ENCODE results near the gene NFAM1.

Gene NFAM1

DNA sequence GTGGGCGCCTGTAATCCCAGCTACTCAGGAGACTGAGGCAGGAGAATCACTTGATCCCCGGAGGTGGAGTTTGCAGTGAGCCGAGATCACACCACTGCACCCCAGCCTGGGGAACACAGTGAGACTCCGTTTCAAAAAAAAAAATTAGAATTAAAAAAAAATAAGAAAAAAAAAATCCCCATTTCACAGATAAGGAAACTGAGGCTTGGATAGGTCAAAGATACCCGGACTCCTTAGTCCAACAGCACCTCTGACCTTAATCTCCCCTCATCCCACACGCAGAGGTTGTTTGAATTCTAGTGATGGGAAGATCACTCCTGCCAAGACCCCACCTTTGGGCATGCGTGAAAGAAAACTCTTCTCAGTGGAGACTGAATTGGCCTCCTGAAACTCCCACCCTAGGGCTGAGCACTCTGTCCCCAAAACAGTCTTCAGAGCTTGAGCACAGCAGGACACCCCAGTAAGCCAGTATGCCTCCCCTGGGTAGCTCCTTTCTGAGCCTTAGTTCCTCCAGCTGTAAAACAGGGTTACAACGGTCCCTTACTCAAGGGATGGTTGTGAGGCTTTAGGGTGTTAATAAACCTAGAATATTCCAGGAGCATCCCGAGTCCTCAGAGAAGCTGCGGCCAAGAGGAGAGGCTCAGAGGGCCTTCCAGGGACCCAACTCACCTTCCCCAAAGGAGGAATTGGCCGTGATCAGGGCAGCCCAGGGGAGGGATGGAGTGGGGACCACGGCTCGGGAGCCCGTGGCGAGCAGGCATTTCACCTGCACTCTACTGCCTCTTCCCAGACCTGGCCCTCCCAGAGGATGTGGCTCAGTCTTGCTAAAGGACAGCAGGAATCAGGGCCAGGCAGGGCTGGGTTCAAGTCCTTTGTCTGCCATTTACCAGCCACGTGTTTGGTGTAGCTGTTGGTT, 73.3 kb downstream of the NFAM1 start:
- no peak for DNase-seq (ENCODE audit: low read depth)

DNA sequence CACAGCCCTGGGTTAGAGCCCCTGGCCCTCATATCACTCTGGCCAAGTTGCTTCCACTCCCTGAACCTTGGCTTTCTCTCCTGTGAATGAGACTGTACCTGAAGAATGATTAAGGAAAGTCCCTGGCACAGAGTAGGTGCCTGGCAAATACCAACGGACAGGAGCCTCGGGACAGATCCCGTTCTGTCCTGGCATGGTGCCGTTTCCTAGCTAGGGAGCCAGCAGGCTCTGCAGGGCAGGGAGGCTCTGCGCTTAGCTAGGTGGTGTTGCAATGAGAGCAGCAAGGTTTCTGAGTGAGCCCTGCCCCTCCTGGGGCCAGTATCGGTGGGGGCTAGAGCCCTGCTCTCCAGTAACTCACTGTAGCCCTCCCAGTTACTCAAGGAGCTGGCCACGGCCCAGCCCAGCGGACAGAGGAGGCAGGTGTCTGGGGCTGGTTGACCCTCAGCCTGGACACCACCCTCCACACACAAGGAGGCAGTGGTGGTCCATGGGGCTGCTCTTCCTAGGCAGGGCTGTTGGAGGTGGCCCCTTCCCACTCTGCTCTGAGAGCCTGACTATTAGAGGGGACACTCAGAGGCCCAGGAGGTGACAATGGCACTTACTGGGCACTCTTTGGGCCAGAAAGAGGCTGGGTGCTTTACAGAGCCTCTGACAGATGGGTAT, 74.4 kb downstream of the NFAM1 start:
- no peak for DNase-seq (ENCODE audit: low read depth)

DNA sequence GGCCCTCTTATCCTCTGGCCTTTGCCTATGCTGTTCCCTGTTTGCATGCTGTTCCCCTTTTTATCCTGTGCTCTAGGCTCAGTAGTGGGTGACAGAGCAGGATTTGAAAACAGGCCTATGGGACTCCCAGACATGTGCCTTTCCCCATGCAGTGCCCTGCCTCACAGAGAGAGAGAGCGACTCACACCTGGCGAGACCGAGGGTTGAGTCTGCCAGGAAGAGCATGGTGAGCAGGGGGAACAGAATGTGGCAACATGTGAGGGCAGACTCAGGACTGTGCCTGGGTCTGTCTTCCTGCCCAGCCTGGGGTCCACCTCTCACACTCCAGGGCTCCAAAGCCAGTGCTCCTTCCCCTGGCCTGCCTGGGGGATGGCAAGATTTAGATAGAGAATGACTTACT, 75.0 kb downstream of the NFAM1 start:
- DNase-seq (ENCODE audit: low read depth), result no peak

DNA sequence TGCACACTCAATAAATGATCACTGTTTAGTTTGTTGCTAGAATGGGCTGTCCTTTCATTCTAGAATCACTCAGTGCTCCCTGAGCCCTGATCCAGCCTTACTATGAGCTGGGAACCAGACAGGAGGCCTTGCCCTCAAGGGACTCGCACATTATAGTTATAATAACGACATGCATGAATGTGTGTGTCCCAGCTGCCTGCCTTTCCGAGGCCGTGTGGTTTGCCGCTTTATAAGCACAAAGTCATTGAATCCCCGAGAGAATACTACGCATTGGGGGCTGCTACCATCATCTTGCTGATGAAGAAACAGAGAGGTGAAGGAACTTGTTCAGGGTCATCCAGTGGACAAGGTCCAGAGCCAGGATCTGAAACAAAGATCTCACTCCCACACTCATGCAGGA, 75.7 kb downstream of the NFAM1 start:
- no peak for DNase-seq (ENCODE audit: low read depth)

DNA sequence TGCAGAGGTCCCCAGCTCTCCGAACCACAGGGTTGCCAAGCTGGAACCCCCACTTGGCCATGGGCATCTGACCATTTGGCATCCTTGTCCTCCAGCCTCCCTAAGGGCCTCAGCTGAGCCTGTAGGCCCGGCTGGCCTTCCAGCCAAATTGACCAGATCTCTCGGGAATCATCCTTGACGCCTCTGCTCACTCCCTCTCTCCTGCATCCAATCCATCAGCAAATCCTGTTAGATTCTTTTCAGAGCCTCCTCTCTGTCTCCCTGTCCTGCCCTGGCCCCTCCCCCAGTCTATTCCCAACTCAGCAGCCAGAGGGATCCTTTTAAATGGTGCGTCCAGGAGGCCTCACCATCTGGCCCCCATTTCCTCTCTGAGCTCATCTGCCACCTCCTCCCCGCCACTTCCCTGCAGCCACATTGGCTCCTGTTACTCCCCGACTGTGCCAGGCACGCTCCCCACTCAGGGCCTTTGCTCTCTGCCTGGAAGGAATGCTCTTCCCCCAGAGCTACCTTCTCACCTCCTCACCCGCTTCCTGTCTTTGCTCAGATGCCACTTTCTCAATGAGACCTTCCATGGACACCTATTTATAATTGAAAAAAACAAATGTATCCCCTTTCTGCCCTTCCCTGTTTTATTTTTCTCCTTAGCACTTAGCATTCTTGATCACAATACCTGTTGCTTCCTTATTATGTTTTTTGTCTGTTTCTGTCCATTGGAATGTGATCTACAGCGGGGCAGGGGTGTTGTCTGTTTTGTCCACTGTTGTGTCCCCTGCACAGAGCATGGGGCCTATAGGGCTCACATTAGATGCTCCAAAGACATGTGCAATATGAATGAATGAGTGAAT, 78.1 kb downstream of the NFAM1 start:
- DNase-seq (ENCODE audit: low read depth), result no peak

DNA sequence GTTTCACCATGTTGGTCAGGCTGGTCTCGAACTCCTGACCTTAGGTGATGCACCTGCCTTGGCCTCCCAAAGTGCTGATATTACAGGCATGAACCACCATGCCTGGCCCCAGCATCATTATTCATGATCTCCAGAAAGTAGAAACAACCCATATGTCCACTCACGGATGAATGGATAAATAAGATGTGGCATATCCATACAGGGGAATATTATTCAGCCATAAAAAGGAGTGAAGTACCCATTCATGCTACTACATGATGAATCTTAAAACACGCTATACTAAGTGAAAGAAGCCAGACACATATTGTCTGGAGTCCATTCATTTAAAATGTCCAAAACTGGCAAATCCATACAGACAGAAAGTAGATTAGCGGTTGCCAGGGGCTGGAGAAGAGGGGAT, 81.8 kb downstream of the NFAM1 start:
- no peak for DNase-seq (ENCODE audit: low read depth)

DNA sequence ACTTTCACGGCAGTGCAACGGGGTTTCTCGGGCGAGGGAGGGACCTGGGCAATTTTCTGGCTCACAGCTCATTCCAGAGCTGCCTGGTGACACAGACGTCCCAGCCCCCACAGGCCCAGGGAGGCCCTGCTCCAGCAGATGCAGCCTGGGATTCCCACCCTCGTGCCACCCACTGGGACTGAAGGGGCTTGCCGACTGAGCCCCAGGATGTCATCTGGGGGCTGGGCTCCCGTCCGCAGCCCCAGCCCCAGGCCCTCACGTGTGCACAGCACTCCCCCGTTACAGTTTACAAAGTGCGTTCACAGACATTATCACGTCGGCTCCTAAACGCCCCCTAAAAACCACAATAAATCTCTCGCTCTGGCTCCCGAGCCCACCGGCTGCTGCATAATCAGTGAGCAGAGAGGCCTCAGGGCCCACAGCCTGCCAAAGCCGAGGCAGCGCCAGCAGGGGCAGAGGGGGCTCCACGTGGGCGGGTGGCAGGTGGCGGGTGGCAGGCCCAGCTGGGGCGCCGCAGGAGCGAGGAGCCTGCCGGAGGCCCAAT, 84.8 kb downstream of the NFAM1 start:
- DNase-seq (ENCODE audit: low read depth), result no peak

DNA sequence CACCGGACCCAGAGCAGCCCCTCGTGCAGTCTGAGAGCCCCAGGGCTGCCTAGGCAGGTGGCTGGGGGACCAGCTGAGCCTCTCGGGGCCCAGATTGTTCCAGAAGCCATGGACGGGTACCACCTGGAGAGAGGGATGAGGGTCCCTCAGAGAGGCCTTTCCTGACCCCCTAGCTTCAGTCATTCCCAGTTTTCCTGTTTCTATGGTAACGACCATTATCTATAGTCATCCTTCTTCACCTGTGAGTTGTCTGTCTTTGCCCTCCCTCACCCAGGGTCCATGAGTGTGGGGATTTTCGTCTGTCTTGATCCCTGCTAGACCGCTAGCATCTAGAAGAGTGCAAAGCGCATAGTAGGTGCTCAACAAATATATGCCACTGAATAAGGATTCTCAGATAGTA, 85.5 kb downstream of the NFAM1 start:
- no peak for DNase-seq (ENCODE audit: low read depth)

DNA sequence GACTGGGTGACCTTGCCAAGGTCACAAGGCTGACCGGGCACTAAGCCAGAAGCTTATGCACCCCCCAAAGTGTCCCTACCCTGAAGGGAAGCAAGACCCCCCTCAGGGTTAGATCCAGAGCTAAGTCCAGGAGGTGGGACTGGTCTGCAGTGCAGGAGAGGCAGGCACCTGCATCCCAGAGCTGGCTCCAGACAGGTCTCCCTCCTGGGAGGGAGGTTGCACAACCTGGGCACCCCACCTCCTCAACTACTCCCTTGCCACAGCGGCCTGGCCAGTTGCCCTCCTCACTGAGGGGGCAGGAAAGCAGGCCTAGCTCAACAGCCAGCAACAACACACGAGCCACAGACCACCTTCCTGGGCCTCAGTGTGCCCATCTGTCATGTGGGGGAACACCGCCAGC, 86.7 kb downstream of the NFAM1 start:
- no peak for DNase-seq (ENCODE audit: low read depth)

DNA sequence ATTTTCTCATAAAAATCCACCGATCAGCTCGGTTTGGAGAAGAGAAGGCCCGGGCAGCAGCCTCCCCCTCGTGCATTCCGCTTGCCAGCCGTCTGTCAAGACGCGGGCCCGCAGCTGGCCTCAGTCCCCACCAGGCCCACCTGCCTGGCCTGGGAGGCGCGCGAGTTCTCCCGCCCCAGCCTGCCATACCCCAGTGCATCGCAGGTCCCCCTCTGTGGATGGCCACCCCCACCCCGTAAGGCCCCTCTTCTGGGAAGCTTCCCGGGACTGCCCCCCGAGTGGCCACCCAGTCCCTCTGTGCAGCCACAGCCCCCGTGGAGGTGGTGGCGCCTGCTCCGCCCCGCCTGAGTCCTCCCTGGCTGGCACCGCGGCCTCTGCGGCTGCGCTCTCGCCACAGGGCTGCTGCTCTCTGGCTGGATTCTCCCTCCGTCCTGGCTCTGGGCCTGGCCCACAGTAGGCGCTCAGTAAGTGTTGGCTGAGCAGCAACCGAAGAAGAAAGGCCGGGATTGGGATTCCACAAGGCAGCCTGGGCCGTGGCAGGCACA, 87.8 kb downstream of the NFAM1 start:
- DNase-seq (ENCODE audit: low read depth), result no peak

DNA sequence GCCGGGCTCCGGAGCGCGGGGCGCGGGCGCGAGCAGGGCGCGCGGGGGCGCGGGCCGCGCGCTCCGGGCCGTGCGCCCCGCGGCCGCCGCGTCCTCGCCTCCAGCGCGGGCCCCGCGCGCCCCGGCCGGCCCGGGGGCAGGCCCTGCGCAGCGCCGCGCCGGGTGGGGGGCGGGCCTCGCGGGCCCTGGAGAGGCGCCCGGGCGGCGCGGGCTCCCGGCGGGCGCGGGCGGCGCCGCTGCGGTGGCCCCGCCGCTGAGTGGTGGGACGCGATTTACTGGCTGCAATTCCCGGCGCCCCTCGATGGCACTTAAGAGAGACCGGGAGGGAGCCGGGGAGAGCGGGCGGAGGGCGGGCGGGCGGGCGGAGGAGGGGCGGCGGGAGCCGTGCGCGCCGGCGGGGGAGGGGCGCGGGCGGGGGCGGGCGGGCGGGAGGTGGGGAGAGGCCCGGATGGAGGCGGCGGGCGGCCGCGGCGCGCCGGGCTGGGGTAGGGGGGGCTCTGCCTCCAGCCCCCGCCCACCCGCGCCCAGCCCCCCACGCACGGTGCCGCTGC, 88.6 kb downstream of the NFAM1 start:
- DNase-seq (ENCODE audit: low read depth), result no peak

DNA sequence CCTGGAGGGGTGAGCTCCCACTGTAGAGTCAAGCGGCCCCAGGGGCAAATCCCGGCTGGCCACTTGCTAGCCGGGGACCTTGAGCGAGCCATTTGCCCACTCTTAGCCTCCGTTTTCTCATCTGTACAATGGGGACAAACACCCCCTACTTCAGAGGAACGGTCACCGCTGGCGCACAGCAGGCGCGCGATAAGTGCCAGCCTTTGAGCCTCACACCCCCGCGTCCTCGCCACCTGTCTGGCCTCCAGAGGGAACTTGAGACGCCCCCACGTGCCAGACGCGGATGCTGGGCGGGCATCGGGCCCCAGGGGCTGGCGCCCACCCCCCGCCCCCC, 89.1 kb downstream of the NFAM1 start:
- DNase-seq (ENCODE audit: low read depth), result no peak

DNA sequence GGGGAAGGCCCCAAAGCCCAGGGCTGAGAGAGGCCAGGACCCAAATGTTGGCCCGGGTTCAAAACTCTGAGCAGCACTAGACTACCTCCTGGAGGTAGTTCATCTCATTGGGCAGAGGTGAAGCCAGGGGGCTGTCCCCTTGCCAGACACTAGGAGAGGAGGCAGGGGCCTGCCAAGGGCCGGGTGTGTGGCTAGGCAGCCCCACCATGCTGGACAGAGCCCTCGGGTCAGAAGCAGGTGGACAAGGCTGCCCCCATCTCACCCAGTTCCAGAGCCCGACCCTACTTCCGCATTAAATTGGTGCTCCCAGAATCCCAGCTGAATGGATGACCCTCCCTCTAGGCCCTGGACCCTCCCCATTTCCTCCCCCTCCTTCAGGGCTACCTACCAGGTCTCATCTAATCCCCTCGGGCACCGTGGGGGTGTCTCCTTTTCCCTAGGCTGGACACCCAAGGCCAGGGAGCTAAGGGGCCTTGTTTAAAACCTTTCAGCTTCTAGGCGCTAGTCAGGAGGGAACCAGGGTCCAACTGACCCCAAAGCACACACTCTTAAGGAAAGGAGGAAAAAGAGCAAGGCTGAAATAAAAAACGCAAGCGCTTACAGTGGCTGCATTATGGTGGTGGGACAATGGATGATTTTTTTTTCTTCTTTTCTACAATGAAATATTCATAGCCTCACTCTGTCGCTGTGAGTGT, 89.6 kb downstream of the NFAM1 start:
- DNase-seq (ENCODE audit: low read depth), result no peak

DNA sequence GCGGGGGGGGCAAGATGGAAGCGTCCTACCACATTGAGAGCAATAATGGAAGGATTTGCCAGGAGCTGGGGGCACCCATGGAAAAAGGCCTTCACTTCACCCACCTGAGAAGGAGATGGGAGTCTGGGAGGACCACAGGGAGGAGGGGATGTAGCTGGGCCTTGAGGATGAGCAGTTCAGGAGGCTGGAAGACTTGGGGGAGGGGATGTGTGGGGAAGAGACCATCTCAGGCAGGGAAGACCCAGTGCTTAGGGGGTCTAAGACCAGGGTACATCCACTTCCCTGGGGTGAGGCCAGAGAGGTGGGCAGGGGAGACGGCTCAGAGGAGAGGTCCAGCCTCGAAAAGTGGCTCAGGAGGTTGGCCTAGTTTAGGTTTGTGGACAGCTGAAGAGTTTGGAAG, 90.4 kb downstream of the NFAM1 start:
- DNase-seq (ENCODE audit: low read depth), result no peak

DNA sequence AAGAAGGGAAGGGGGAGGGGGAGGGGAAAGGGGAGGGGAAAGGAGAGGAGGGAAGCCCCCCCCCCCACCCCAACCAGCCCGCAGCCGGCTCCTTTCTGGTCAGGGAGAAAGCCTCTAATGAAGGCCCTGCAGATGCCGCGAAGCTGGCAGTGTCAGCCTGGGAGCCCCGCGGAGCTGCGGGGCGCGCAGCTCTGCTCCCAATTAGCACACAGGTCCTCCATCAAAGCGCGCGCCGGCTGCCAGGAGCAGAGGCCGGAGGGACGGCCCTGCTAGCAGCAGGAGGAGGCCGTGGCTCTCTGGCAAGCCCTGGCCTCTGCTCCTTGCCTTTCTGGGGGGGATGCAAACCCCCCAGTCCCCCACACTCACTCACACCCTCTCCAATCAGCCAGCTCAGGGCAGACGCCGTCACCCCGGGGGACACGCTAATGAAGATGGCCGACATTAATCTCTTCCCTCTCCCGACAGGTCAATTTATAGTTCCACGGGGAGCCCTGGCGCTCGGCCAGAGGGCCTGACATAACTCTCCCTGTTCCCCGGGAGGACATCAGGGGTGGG, 91.3 kb downstream of the NFAM1 start:
- DNase-seq (ENCODE audit: low read depth), result no peak

DNA sequence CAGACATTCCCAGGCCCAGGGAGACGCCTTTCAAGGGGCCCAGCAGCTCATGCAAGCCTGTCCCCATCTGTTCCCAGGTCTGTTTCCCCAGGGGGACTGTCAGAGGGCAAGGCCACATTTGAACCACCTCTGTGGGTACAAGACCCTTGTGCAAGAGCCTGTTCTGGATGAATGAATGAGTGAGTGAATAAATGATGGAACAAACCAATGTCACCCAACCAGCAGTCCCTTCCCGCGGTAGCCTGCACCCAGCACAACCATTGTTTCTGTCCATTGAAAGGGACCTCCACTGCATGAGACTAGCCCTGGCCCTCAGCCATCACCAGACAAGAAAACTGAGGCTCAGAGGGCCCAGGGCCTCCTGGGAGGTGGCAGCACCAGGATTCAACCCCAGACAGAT, 92.1 kb downstream of the NFAM1 start:
- no peak for DNase-seq (ENCODE audit: low read depth)

DNA sequence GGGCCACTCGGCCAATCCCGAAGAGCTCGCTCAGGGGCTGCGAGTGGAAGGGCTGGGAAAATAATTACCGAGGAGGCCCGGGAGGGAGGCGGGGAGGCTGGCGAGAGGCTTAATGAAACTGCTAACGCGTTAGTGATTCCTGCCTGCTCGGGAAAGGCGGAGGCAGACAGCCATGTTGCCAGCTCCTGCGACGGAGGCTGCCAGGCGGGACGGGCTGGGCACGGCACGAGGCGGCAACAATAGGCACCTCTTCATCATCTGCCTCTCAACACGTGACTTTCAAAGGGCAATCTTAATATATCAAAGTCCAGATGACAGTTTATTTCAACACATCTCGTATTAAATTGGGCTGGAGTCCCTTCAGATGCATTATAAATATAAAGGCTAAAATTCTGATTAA, 93.7 kb downstream of the NFAM1 start:
- no peak for DNase-seq (ENCODE audit: low read depth)

DNA sequence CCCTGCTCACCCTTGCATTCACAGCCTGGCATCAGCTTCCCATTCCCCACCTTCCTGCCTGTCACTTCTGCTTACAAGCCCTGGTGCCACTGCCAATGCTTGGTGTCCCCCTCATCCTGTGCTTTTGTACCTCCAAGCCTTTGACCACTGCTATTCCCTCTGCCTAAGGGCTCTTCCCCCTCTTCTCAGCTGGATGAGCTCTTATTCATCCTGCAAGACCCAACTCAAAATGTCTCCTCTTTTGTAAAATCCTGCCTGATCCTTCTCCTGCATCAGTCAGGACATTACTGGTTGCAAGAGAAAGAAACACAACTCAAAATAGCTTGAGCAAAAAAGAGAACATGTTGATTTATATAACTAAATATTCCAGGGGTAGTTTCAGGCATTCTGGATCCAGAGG, 94.8 kb downstream of the NFAM1 start:
- no peak for DNase-seq (ENCODE audit: low read depth)

DNA sequence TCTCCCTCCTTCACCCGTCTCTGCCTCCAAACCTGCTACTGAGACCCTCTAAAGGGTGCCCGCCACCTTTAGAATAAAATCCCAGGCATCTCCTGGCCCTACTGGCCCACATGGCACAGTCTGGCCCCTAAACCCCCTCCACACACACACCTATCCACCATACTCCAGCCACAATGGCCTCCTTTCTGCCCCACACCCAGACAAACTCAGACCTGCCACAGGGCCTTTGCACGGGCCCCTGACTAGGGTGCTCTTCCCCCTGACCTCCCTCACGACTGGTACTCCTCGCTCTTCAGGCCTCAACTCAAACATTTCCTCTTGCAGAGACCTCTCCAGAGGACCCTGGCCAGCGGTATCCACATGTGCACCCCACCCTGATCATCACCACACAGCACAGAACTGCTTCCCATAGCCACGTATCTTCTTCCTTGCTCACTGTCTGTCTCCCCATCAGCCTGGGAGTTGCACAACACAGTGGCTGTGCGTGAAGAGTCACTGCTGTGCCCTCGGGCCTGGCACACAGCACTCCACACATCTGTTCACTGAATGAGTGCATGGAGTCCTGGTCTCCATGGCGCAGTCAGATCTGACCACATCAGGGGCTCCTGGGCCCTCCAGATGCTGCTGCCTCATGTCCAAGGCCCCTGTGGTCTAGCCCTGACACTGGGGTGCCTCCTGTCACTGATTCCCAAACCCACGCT, 95.5 kb downstream of the NFAM1 start:
- no peak for DNase-seq (ENCODE audit: low read depth)

DNA sequence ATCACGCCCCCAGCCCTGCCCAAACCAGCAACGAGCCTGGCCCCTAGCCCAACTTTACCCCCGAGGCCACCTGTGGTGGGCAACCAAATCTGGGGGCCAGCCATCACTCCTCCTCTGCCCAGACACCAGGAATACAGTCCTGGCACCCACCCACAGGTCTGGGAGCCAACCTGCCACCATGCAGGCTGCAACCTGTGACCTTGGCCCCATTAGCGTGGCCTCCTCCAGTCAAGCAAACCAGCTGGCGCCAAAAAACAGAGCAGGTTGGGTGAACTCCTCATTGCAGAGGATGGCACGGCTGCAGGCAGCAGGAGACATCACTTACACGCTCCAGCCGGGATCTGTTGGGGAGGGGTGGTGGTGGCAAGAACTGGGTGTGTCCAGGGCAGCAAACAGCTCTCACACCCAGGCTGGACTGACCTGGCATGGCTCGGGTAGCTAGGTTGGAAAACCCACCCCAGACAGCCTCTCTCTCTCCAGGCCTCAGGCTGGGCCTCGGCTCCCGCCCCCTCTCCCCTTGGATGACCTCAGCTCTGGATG, 96.3 kb downstream of the NFAM1 start:
- DNase-seq (ENCODE audit: low read depth), result no peak

Data from T-helper 22 cell (primary cell).